Measurements from ENCODE around the gene KSR2. TPM values are rescaled to one million over a fixed set of nuclear protein-coding genes. Genes with fewer than 3 reads are reported as not detected.

KSR2 gene
- total and polyA plus RNA-seq, 2 donors (not counting 3 experiments of a cell fraction or from before 2014, with no cell fraction given), result 2.1 to 5.2 TPM

DNA sequence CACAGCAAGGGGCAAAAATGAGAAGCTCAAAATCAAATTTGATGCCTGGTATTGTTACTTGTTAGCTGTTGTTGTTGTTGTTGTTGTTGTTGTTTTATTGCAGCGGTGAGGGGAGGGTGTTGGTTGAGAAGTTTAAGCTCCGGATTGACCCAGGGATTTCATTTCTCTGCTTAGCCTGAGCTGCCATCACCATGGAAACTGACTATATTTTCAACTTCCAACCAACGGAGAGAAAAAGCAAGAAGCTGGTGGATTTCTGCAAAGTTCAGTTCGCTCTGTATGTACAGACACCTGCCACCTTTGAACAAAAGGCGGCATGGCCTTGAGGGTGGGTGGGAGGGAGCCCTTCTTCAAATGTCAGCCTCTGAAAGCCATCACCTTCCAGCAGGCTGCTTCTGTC lies 412.9 kb downstream of the KSR2 start:
- no TSS peak for BruUV-seq (replicated peaks)
- POLR2A ChIA-PET, result no interaction called here
- no peaks in the 10 kb centered on the region for H3K27me3 ChIP-seq (ENCODE audit: control insufficient read depth in 2 of 2, insufficient read depth in 2 of 2, low read length in 2 of 2)

DNA sequence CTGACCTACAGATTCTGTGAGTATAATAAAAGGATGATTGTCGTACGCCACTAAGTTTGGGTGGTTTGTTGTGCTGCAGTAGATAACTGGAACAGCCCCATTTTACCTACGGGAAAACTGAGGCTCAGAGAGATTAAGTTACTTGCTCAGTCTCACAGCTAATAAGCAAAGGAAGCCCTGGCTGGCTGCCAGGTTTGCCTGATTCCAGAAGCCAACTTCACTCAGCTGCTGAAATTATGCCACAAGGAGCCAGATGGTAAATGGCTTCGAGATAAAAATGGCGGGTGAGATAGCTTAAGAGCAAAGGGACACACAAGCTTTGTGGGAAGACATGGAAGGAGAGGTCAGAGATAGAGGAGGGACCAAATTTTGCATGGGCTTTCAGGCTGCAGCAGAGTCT lies 415.8 kb downstream of the KSR2 start:
- Histone ChIP-seq H3K4me3 (replicated peaks in 1 of 3; ENCODE audit: insufficient read depth in 1 of 3, low read depth in 1 of 3, low read length in 3 of 3) (no peak overlapping the region), H3K9me1 (replicated peaks; ENCODE audit: control insufficient read depth, extremely low read depth, insufficient read depth, low read length) (no peaks in the 10 kb centered on the region), H3K9me3 (replicated peaks; ENCODE audit: control insufficient read depth, insufficient read depth, low read length) (no peaks in the 10 kb centered on the region), H4K20me1 (replicated peaks; ENCODE audit: control insufficient read depth, extremely low read depth, insufficient read depth, low read length) (no peaks in the 10 kb centered on the region), H3K4me2 (ENCODE audit: insufficient read depth, low read length) (no peak overlapping the region), H3K27ac (ENCODE audit: insufficient read depth, low read depth, low read length) (no peak overlapping the region), H3K36me3 (ENCODE audit: control insufficient read depth in 2 of 2, extremely low read depth in 1 of 2, insufficient read depth in 2 of 2, low read length in 2 of 2) (no peaks in the 10 kb centered on the region), H2AFZ (ENCODE audit: low read depth, low read length) (no peak overlapping the region), H3K9ac (replicated peaks; ENCODE audit: extremely low read depth, insufficient read depth, low read length) (no peak overlapping the region), H3K27me3 (ENCODE audit: control insufficient read depth in 2 of 2, insufficient read depth in 2 of 2, low read length in 2 of 2) (no peaks in the 10 kb centered on the region), H3K4me1 (ENCODE audit: control insufficient read depth, extremely low read depth, insufficient read depth, low read length) (no peaks in the 10 kb centered on the region), H3K79me2 (ENCODE audit: control insufficient read depth, insufficient read depth, low read length) (no peaks in the 10 kb centered on the region)
- TF ChIP-seq JUN (IDR thresholded peaks at IDR 0.05; ENCODE audit: borderline replicate concordance, insufficient read depth, insufficient read length, low read depth), result no peak
- TF ChIP-seq, protein P1, sequence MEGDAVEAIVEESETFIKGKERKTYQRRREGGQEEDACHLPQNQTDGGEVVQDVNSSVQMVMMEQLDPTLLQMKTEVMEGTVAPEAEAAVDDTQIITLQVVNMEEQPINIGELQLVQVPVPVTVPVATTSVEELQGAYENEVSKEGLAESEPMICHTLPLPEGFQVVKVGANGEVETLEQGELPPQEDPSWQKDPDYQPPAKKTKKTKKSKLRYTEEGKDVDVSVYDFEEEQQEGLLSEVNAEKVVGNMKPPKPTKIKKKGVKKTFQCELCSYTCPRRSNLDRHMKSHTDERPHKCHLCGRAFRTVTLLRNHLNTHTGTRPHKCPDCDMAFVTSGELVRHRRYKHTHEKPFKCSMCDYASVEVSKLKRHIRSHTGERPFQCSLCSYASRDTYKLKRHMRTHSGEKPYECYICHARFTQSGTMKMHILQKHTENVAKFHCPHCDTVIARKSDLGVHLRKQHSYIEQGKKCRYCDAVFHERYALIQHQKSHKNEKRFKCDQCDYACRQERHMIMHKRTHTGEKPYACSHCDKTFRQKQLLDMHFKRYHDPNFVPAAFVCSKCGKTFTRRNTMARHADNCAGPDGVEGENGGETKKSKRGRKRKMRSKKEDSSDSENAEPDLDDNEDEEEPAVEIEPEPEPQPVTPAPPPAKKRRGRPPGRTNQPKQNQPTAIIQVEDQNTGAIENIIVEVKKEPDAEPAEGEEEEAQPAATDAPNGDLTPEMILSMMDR (IDR thresholded peaks at IDR 0.05; ENCODE audit: extremely low read depth in 1 of 2, insufficient read depth in 1 of 2, low read depth in 1 of 2, low read length in 2 of 2), result no peak
- no peak for TF ChIP-seq POLR2AphosphoS5 (IDR thresholded peaks at IDR 0.05; ENCODE audit: insufficient read depth, low read depth, low read length)
- TF ChIP-seq EZH2 (IDR thresholded peaks at IDR 0.05; ENCODE audit: borderline replicate concordance, low read depth, low read length, severe bottlenecking), result no peak
- TF ChIP-seq MYC (IDR thresholded peaks at IDR 0.05; ENCODE audit: low read depth, low read length), result no peak
- no peak for TF ChIP-seq GATA2 (IDR thresholded peaks at IDR 0.05; ENCODE audit: insufficient read depth, insufficient read length, low read depth, low read length)
- TF ChIP-seq POLR2A (IDR thresholded peaks at IDR 0.05; ENCODE audit: low read depth, low read length), result no peak
- TF ChIP-seq, protein P2, sequence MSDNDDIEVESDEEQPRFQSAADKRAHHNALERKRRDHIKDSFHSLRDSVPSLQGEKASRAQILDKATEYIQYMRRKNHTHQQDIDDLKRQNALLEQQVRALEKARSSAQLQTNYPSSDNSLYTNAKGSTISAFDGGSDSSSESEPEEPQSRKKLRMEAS (IDR thresholded peaks at IDR 0.05; ENCODE audit: insufficient read depth, insufficient read length), result no peak
- ChIA-PET POLR2A (no interaction called here), CTCF (interaction anchor here (0.9 to 2.3 kb wide), 2 partner anchors 35 to 186 kb away, joined by 3 to 6 read pairs; no protein-coding TSS in a partner anchor)
- intact Hi-C loops (cut with micrococcal nuclease) (no loop called here), dilution Hi-C loops (cut with MboI; ENCODE audit: extremely low pct_ligation_motif_present, low sequenced_read_pairs) (no loop called here)
- DNase-seq (ENCODE audit: low read depth, low spot score) (peak; percentile 8), FAIRE-seq (peak; percentile 47)
- BruUV-seq (replicated peaks), result no TSS peak

More for the DNA sequence above, 412.9 kb downstream of the KSR2 start:
- dilution Hi-C loops (cut with MboI; ENCODE audit: extremely low pct_ligation_motif_present, low sequenced_read_pairs), result no loop called here
- no peaks in the 10 kb centered on the region for H3K79me2 ChIP-seq (ENCODE audit: control insufficient read depth, insufficient read depth, low read length)
- CTCF ChIA-PET, result interaction anchor here (1.1 to 1.6 kb wide), 3 partner anchors 18 to 281 kb away, joined by 3 to 6 read pairs (median 3); no protein-coding TSS in a partner anchor
- no peaks in the 10 kb centered on the region for H3K4me1 ChIP-seq (ENCODE audit: control insufficient read depth, extremely low read depth, insufficient read depth, low read length)
- no peak overlapping the region for H3K4me2 ChIP-seq (ENCODE audit: insufficient read depth, low read length)
- H3K9me1 ChIP-seq (replicated peaks; ENCODE audit: control insufficient read depth, extremely low read depth, insufficient read depth, low read length), result no peaks in the 10 kb centered on the region
- no peak overlapping the region for H3K9ac ChIP-seq (replicated peaks; ENCODE audit: extremely low read depth, insufficient read depth, low read length)
- no peaks in the 10 kb centered on the region for H3K36me3 ChIP-seq (ENCODE audit: control insufficient read depth in 2 of 2, extremely low read depth in 1 of 2, insufficient read depth in 2 of 2, low read length in 2 of 2)
- H3K9me3 ChIP-seq (replicated peaks; ENCODE audit: control insufficient read depth, insufficient read depth, low read length), result no peaks in the 10 kb centered on the region
- H2AFZ ChIP-seq (ENCODE audit: low read depth, low read length), result no peak overlapping the region
- no peaks in the 10 kb centered on the region for H4K20me1 ChIP-seq (replicated peaks; ENCODE audit: control insufficient read depth, extremely low read depth, insufficient read depth, low read length)
- TF ChIP-seq, protein P1 (IDR thresholded peaks at IDR 0.05; ENCODE audit: extremely low read depth in 1 of 2, insufficient read depth in 1 of 2, low read depth in 1 of 2, low read length in 2 of 2), result no peak
- H3K4me3 ChIP-seq (replicated peaks in 1 of 3; ENCODE audit: insufficient read depth in 1 of 3, low read depth in 1 of 3, low read length in 3 of 3), result no peak overlapping the region
- DNase-seq (ENCODE audit: low read depth, low spot score) (no peak), FAIRE-seq (no peak)
- no peak overlapping the region for H3K27ac ChIP-seq (ENCODE audit: insufficient read depth, low read depth, low read length)
- intact Hi-C loops (cut with micrococcal nuclease), result no loop called here

Data from endothelial cell of umbilical vein (primary cell).